Neural progenitor cell (in vitro differentiated cells): ENCODE data around the gene FOLR2. TPM values are rescaled to one million over a fixed set of nuclear protein-coding genes. Genes with fewer than 3 reads are reported as not detected.
A peak's percentile ranks its signal among the peaks of the same experiment; 100 is the strongest.

Experiments used
- DNase-seq: peaks from one replicate; pipeline ENCODE4 v3.0.0-alpha.2; 2016; ENCODE audit warnings: low spot score
- H2AFZ ChIP-seq: fragments of 200-600 bp; sonication (generic); replicated peaks from 2 replicates; pipeline ENCODE4 v1.6.1; 2016; ENCODE audit warnings: antibody characterized with exemption
- H3F3A ChIP-seq: fragments of 200-600 bp; sonication (generic); 2 replicates; pipeline ENCODE4 v1.6.1; 2016; ENCODE audit warnings: antibody characterized with exemption, low read depth
- H3K27ac ChIP-seq: fragments of 200-600 bp; sonication (generic); 2 replicates; pipeline ENCODE4 v1.5.1; 2016; ENCODE audit warnings: mild to moderate bottlenecking
- H3K27me3 ChIP-seq: fragments of 200-600 bp; sonication (generic); 2 replicates; pipeline ENCODE4 v1.6.1; 2016; ENCODE audit warnings: mild to moderate bottlenecking, moderate library complexity
- H3K36me3 ChIP-seq: fragments of 200-600 bp; sonication (generic); 2 replicates; pipeline ENCODE4 v1.5.1; 2016
- H3K4me1 ChIP-seq: fragments of 200-600 bp; sonication (generic); 2 replicates; pipeline ENCODE4 v1.6.1; 2016; ENCODE audit warnings: mixed run types
- H3K4me2 ChIP-seq: fragments of 200-600 bp; sonication (generic); 2 replicates; pipeline ENCODE4 v1.6.1; 2016
- H3K4me3 ChIP-seq: fragments of 200-600 bp; sonication (generic); 2 replicates; pipeline ENCODE4 v1.5.1; 2016
- H3K79me2 ChIP-seq: fragments of 200-600 bp; sonication (generic); 2 replicates; pipeline ENCODE4 v1.6.1; 2016; ENCODE audit warnings: low read depth
- H3K9ac ChIP-seq: fragments of 200-600 bp; sonication (generic); 2 replicates; pipeline ENCODE4 v1.6.1; 2016
- H3K9me3 ChIP-seq: fragments of 200-600 bp; sonication (generic); 2 replicates; pipeline ENCODE4 v1.5.1; 2016; ENCODE audit warnings: low read depth
- H4K20me1 ChIP-seq: fragments of 200-600 bp; sonication (generic); 2 replicates; pipeline ENCODE4 v1.6.1; 2016; ENCODE audit warnings: low read depth
- H3K27ac Mint-ChIP-seq: 3 replicates; pipeline ENCODE4 v1.8.0; 2021; ENCODE audit warnings: mixed read lengths
- H3K27me3 Mint-ChIP-seq: 2 replicates; pipeline ENCODE4 v1.8.0; 2022; ENCODE audit warnings: low read depth, mild to moderate bottlenecking, inconsistent platforms, moderate library complexity, mixed read lengths; ENCODE audit not compliant: insufficient read depth
- H3K36me3 Mint-ChIP-seq: 3 replicates; pipeline ENCODE4 v1.8.0; 2021; ENCODE audit warnings: mixed read lengths
- H3K4me1 Mint-ChIP-seq: 3 replicates; pipeline ENCODE4 v1.8.0; 2021; ENCODE audit warnings: mixed read lengths
- H3K4me3 Mint-ChIP-seq: 3 replicates; pipeline ENCODE4 v1.8.0; 2021; ENCODE audit warnings: mild to moderate bottlenecking, moderate library complexity, mixed read lengths
- H3K9me3 Mint-ChIP-seq: 3 replicates; pipeline ENCODE4 v1.8.0; 2020; ENCODE audit warnings: mixed read lengths
- CTCF ChIP-seq: fragments of 200-600 bp; sonication (generic); IDR thresholded peaks from 2 replicates; pipeline ENCODE4 v1.5.1; 2017; ENCODE audit warnings: antibody characterized with exemption, mild to moderate bottlenecking
- EZH2 ChIP-seq: fragments of 200-600 bp; sonication (generic); IDR thresholded peaks from 2 replicates; pipeline ENCODE4 v1.6.1; 2017; ENCODE audit warnings: antibody characterized with exemption, mild to moderate bottlenecking, moderate library complexity
- EZH2phosphoT487 ChIP-seq: fragments of 200-600 bp; sonication (generic); IDR thresholded peaks from 2 replicates; pipeline ENCODE4 v1.6.1; 2017; ENCODE audit warnings: antibody characterized with exemption
- total RNA-seq: library from RNA; depleted of rRNA; stranded (reverse); fragments of >200 nt; gene quantifications from 2 replicates; pipeline ENCODE4 v1.2.3, GENCODE V29; 2015; ENCODE audit warnings: low replicate concordance

The FOLR2 gene
- total RNA-seq, 1 donor from 2014 or later, result not detected

GRCh38 chr11:72238492-72239312, 22.1 kb downstream of the FOLR2 start:
- Mint-ChIP-seq H3K9me3 (peaks cover 15% of the 10 kb centered on the region), H3K36me3 (peaks cover 21% of the 10 kb centered on the region), H3K27ac (no peak overlapping the region), H3K4me1 (peaks cover 22% of the 10 kb centered on the region), H3K27me3 (peaks cover 40% of the 10 kb centered on the region), H3K4me3 (peak overlapping the region; percentile 67)
- no peak overlapping the region for H2AFZ ChIP-seq
- peaks cover 33% of the 10 kb centered on the region for H3F3A ChIP-seq
- no peak overlapping the region for H3K4me3 ChIP-seq
- no peak overlapping the region for H3K27ac ChIP-seq
- H3K4me2 ChIP-seq, result peak overlapping the region; percentile 72
- peaks cover 27% of the 10 kb centered on the region for H3K4me1 ChIP-seq
- peaks cover 25% of the 10 kb centered on the region for H4K20me1 ChIP-seq
- peaks cover 53% of the 10 kb centered on the region for H3K27me3 ChIP-seq
- TF ChIP-seq EZH2 (no peak), EZH2phosphoT487 (no peak)
- no peaks in the 10 kb centered on the region for H3K9me3 ChIP-seq
- no peaks in the 10 kb centered on the region for H3K36me3 ChIP-seq
- H3K79me2 ChIP-seq, result no peaks in the 10 kb centered on the region
- DNase-seq, result no peak
- H3K9ac ChIP-seq, result no peak overlapping the region

DNA sequence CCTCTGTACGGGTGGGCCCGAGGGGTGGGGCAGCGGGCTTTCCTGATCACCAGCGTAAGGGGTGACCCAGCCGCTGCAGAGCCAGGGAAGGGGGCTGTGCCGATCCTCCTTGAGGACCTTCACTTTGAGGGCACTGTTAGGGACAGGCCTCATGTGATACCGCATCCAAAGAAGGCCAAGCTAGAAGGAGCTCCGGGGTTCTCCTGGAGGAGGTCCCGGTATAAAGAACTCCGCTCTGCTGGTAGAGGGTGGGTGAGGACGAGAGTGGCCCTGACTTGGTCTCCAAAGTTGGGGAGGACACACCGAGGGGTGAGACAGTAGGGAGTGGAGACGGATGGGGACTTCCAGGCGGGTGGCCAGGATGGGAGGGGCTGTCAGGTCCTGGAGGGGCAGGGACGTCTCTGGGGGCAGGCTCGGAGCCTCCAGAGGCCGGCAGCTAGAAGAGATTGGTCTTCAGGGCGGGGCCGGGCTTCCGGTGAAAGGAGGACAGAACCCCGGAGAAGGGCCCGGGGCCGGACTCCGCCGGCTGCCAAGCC, 22.8 kb downstream of the FOLR2 start:
- H3K9me3 Mint-ChIP-seq, result peaks cover 15% of the 10 kb centered on the region
- H3K36me3 ChIP-seq, result no peaks in the 10 kb centered on the region
- H3K27me3 ChIP-seq, result peaks cover 60% of the 10 kb centered on the region
- H3K27ac ChIP-seq, result no peak overlapping the region
- H3K36me3 Mint-ChIP-seq, result peaks cover 17% of the 10 kb centered on the region
- H3K4me1 Mint-ChIP-seq, result peaks cover 21% of the 10 kb centered on the region
- peaks cover 34% of the 10 kb centered on the region for H3F3A ChIP-seq
- H2AFZ ChIP-seq, result peak overlapping the region; percentile 79
- H3K9me3 ChIP-seq, result no peaks in the 10 kb centered on the region
- H3K79me2 ChIP-seq, result no peaks in the 10 kb centered on the region
- H3K4me1 ChIP-seq, result peaks cover 27% of the 10 kb centered on the region
- H3K27me3 Mint-ChIP-seq, result peaks cover 40% of the 10 kb centered on the region
- peak overlapping the region; percentile 86 for H3K4me3 Mint-ChIP-seq
- peak; percentile 73 for DNase-seq
- no peak overlapping the region for H3K27ac Mint-ChIP-seq
- H3K9ac ChIP-seq, result no peak overlapping the region
- H3K4me3 ChIP-seq, result peak overlapping the region; percentile 32
- TF ChIP-seq EZH2 (no peak), EZH2phosphoT487 (no peak), CTCF (no peak)
- peaks cover 25% of the 10 kb centered on the region for H4K20me1 ChIP-seq
- H3K4me2 ChIP-seq, result peak overlapping the region; percentile 72

DNA sequence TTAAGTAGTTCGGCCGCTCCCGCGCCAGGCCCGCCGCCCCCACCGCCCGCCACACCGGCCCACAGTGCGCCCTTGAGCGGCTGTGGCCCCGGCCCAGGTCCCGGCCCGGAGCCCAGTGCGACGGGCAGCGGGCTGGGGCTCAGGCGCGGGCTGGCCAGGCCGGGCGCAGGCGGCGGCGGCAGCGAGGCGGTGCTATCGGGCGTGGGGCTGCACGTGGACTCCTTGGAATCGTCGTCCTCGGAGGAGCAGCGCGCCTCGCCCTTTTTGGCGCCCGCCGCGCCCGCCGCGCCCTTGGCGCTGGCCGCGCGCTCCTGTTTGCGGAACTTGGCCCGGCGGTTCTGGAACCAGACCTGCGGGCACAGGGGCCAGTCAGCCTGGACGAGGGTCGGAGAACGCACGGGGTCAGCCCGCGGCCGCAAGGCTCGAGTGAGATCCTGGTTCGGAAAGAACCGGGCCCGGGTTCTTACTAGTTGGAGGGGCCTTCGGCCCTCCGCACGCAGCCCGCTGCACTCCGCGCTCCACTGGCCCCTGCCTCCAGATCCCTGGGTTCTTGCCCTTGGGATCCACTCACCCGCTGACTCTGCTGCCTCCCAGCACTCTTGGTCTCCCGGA, 23.4 kb downstream of the FOLR2 start:
- H3K36me3 Mint-ChIP-seq, result peaks cover 12% of the 10 kb centered on the region
- Histone ChIP-seq H3K27ac (no peak overlapping the region), H3K4me3 (peak overlapping the region; percentile 32), H4K20me1 (peaks cover 25% of the 10 kb centered on the region), H3K9me3 (no peaks in the 10 kb centered on the region), H3K4me1 (peaks cover 29% of the 10 kb centered on the region), H3K27me3 (peaks cover 66% of the 10 kb centered on the region), H2AFZ (peak overlapping the region; percentile 79), H3F3A (peaks cover 34% of the 10 kb centered on the region), H3K36me3 (no peaks in the 10 kb centered on the region), H3K4me2 (peak overlapping the region; percentile 72), H3K9ac (no peak overlapping the region), H3K79me2 (no peaks in the 10 kb centered on the region)
- H3K27me3 Mint-ChIP-seq, result peaks cover 40% of the 10 kb centered on the region
- TF ChIP-seq EZH2phosphoT487 (peak; percentile 66), EZH2 (peak; percentile 87), CTCF (no peak)
- DNase-seq, result peak; percentile 20
- H3K4me3 Mint-ChIP-seq, result peak overlapping the region; percentile 80
- H3K4me1 Mint-ChIP-seq, result peaks cover 26% of the 10 kb centered on the region
- peaks cover 15% of the 10 kb centered on the region for H3K9me3 Mint-ChIP-seq
- no peak overlapping the region for H3K27ac Mint-ChIP-seq
